ENCODE results near the gene CPEB3.

DNA sequence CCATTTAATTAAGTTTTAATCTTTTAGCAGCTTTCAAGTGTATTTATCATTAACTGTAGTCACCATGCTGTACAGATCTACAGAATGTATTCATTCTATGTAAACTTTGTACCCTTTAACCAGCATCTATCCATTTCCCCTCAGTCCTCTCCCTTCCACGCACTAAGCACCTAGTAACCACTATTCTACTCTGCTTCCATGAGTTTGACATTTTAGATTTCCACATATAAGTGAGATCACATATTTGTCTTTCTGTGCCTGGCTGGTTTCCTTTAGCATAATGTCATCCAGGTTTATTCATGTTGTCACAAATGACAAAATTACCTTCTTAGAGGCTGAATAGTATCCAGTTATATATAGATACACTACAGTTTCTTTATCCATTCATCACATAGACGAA, 287.6 kb downstream of the CPEB3 start:
- TF ChIP-seq POLR2A (IDR thresholded peaks at IDR 0.05): no peak
- TF ChIP-seq, protein P1, sequence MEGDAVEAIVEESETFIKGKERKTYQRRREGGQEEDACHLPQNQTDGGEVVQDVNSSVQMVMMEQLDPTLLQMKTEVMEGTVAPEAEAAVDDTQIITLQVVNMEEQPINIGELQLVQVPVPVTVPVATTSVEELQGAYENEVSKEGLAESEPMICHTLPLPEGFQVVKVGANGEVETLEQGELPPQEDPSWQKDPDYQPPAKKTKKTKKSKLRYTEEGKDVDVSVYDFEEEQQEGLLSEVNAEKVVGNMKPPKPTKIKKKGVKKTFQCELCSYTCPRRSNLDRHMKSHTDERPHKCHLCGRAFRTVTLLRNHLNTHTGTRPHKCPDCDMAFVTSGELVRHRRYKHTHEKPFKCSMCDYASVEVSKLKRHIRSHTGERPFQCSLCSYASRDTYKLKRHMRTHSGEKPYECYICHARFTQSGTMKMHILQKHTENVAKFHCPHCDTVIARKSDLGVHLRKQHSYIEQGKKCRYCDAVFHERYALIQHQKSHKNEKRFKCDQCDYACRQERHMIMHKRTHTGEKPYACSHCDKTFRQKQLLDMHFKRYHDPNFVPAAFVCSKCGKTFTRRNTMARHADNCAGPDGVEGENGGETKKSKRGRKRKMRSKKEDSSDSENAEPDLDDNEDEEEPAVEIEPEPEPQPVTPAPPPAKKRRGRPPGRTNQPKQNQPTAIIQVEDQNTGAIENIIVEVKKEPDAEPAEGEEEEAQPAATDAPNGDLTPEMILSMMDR (IDR thresholded peaks at IDR 0.05): no peak
